ENCODE measurements around the gene HTRA1.

The HTRA1 gene

GRCh38 chr10:122455376-122456079 lies 5.8 kb upstream of the HTRA1 start:
- DNase-seq (ENCODE audit: low spot score), result no peak

GRCh38 chr10:122457934-122458333 lies 3.4 kb upstream of the HTRA1 start:
- DNase-seq (ENCODE audit: low spot score), result no peak

DNA sequence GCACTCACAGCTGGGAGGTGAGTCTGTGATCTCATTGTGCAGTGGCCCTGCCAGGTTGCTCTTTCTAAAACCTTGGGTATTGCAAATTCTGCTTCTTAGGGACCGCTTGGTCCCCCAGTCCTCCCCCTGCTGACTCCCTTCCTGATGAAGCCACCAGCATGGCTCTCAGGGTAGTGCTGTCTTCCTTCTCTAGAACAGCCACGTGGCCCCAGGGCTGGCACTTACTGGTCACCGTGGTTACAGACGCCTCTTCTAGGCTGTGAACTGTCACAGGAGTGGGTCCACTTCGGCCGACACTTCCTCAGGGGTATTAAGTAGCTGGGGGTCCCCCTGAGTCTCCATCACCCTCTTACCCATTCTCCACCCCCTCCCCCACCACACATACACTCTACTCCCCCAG lies 2.7 kb upstream of the HTRA1 start:
- no peak for DNase-seq (ENCODE audit: low spot score)

DNA sequence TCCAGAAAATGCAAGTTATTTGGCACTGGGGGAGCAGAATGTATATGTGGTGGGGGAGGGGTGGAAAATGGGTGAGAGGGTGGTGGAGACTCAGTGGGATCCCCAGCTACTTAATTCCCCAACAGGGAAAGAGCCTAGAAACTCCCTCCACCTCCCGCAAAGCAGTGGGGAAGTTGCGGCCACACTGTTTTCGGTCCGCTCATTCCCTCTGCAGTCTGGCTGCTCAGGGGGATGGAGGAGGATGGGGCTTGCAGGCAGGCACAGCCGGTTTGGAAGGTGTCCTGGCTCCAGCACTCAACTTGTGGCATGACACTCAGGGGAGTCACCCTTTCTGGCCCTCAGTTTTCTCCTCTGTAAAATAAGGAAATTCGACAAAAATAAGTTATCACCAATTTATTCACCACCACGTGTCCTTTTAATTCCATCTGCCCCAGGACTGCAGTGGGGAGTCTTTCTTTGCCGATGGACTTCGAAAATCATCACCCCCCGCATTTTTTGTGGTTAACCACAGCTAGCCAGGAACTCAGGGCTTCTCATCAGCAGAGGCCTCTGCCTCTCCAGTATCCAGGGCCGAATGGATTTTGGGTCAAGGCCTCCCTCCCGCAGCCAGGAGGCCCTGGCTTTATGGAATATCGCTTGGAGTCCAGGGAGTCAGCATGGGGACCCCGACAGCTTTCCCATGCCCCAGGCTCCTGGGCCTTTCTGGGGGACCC lies 1.6 kb upstream of the HTRA1 start:
- DNase-seq (ENCODE audit: low spot score), result no peak

GRCh38 chr10:122460891-122461293 lies 461 bp upstream of the HTRA1 start:
- DNase-seq (ENCODE audit: low spot score), result no peak

DNA sequence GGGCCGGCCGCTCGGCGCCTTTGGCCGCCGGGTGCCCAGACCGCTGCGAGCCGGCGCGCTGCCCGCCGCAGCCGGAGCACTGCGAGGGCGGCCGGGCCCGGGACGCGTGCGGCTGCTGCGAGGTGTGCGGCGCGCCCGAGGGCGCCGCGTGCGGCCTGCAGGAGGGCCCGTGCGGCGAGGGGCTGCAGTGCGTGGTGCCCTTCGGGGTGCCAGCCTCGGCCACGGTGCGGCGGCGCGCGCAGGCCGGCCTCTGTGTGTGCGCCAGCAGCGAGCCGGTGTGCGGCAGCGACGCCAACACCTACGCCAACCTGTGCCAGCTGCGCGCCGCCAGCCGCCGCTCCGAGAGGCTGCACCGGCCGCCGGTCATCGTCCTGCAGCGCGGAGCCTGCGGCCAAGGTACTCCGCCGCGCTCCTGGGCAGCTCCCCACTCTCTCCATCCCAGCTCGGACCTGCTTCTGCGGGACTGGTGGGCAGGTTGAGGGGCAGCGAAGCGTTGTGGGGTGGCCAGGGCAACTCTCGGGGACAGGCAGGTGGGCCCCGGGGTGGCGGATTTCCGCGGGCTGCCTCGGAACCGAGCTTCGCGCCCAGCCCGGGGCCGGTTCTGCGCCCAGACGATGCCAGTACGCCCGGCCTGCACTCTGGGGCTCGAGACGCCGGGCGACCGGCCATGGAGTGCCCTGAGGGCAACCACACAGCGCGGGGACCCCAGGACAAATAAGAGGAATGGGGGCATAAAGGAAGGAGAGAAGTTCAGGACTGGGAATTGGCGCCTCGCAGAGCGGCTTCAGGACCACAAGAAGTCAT lies 578 bp downstream of the HTRA1 start:
- DNase-seq (ENCODE audit: low spot score), result no peak

DNA sequence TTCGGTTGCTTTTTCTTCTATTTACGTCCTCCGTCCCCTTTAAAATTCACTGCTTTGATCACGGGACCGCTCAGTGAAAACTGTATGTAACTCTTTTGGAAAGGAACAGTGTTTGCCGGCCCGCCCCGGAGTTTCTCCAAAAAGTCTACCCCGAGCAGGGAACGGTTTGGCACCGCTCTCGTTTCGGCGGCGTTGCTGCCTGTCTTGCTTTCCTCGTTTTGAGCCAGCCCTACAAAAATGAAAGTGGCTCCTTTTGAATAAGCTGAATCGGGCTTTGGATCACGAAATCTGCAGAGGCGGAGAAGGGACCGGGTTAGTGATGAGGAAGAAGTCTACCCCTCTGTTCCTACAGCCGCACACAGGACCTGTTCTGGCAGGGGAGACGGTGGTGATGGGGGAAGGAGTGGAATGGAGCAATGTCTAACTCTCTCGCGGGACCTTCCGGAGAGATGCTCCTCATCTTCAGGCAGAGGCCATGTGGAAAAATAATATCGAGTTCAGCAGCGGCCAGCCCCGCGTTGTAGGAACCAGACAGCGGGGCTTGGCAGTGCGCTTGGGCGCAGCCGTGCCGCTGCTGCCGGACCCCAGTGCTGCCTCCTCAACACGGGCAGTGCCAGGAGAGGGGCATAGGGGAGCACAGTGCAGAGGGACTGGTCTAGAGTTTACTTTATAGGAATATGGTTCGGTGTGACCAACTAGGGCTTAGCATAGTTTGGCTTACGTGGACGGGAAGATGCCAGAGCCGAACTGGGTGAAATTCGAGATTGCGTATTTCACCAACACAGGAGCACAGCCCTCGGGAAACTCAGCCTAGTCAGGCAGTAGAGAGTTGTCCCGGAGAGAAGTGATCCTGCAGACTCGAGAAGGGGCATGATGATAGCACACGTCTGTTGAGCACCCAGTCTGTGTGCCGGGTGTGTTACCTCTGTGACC lies 1.4 kb downstream of the HTRA1 start:
- peak; percentile 82 for DNase-seq (ENCODE audit: low spot score)

GRCh38 chr10:122463466-122464249 lies 2.3 kb downstream of the HTRA1 start:
- DNase-seq (ENCODE audit: low spot score), result peak; percentile 58

- DNase-seq (ENCODE audit: low spot score), result no peak
Observed at GRCh38 chr10:122464250-122464510, 2.8 kb downstream of the HTRA1 start.

GRCh38 chr10:122464586-122464985 lies 3.2 kb downstream of the HTRA1 start:
- peak; percentile 55 for DNase-seq (ENCODE audit: low spot score)

GRCh38 chr10:122465401-122466040 lies 4.2 kb downstream of the HTRA1 start:
- peak; percentile 40 for DNase-seq (ENCODE audit: low spot score)

DNA sequence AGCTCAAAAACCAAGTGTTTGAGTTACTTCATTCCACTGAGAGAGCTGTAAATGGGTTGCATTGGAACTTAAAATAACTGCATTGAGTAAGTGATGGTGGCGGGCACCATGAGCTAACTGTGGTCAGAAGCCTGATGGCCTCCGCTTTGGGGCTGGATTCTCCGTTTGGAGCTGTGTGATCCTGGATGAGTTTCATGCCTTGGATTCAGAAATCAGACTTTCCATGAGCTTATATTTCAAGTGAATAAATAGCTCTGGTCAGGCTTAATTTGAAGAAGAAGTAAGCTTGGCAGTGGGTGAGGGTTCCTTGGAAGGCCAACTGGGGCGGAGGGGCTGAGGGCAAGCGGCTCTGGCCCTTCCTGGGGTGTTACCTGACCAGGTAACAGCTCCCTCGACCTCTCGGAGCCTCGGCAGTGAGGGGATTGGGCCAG lies 5.6 kb downstream of the HTRA1 start:
- DNase-seq (ENCODE audit: low spot score), result peak; percentile 64

- DNase-seq (ENCODE audit: low spot score), result no peak
Observed at GRCh38 chr10:122467701-122468100, 6.3 kb downstream of the HTRA1 start.

DNA sequence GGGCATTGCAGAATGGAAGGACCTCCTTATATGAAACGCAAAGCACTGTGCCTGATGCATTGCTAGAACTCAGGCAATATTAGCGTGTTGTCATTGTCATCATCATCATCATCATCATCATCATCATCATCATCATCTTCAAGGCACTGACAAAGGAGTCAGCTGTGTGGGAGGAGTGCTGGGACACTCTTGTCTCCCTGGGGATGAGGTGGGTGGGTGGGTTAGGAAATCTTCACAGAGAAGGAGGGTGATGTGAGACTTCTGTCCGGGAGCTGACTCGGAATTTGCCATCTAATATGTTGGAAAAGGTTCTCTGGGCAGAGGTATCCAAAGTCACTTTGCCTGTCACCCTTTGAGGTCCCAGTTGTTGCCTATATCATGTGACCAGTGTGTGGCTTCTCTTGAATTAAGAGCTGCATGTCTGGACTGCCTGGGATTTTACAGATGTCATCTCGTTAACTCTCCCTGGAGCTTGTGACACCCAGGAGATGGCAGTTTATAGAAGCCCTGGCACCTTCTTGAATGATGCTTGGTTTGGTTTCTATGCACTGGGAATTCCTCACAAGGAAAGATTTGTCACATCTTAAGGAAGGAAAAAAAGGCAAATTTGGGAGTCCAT lies 7.1 kb downstream of the HTRA1 start:
- peak; percentile 55 for DNase-seq (ENCODE audit: low spot score)

DNA sequence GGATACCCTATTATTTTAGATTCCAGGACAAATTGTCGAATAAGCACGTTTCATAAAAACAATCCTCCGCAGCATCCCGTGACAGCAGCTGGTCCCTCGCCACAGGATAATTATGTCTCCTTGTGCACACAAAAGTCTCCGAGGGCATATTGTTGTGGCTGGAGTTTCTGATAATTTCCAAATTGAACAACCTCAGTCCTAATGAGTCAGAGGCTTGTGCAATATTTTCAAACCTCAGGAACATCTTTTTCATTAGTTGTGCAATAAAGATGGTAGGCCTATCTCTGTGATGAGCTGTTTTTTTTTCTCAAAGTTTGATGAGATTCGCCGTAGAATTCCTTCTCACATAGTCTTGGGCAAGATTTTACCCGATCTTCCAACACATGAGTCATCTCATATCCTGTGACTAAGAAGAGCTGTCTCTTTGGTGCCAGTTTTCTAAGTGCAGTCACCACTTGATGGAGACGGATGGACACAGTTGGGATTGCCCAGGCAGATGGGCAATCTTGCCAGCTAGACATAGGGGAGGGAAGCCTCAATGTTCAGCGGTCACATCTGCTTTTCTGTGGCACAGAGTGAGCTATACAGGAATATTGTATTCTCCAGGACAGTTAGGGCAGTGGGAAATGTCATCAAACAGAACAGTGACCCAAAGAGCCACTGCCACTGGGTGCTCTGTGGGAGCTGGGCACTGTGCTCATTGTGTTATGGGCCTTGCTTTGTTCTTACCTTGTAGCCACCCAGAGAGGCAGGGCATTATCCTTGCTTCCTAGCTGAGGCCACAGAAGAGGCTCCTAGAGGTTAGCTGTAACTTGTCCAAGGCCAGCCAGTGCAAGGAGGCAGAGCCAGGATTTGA lies 7.8 kb downstream of the HTRA1 start:
- DNase-seq (ENCODE audit: low spot score), result peak; percentile 17

GRCh38 chr10:122469848-122470247 lies 8.5 kb downstream of the HTRA1 start:
- DNase-seq (ENCODE audit: low spot score), result no peak

- DNase-seq (ENCODE audit: low spot score), result peak; percentile 31
Observed at GRCh38 chr10:122471531-122472177, 10.3 kb downstream of the HTRA1 start.

- DNase-seq (ENCODE audit: low spot score), result no peak
Observed at GRCh38 chr10:122473116-122473515, 11.8 kb downstream of the HTRA1 start.
